GM20431 (cell line): ENCODE results near the gene HSPB6.
"Not testable (repeated sequence)": the region's sequence is repeated elsewhere in the genome, so short reads cannot be mapped to it uniquely, and the experiment has no call there.

Experiments used
- in situ Hi-C: fragments of 300-500 bp; cut with MseI, MboI; formaldehyde crosslinking; loops from one replicate; pipeline ENCODE4 v1.15.0; 2020; ENCODE audit warnings: low sequenced_read_pairs; ENCODE audit not compliant: unreplicated experiment

The HSPB6 gene, protein sequence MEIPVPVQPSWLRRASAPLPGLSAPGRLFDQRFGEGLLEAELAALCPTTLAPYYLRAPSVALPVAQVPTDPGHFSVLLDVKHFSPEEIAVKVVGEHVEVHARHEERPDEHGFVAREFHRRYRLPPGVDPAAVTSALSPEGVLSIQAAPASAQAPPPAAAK

DNA sequence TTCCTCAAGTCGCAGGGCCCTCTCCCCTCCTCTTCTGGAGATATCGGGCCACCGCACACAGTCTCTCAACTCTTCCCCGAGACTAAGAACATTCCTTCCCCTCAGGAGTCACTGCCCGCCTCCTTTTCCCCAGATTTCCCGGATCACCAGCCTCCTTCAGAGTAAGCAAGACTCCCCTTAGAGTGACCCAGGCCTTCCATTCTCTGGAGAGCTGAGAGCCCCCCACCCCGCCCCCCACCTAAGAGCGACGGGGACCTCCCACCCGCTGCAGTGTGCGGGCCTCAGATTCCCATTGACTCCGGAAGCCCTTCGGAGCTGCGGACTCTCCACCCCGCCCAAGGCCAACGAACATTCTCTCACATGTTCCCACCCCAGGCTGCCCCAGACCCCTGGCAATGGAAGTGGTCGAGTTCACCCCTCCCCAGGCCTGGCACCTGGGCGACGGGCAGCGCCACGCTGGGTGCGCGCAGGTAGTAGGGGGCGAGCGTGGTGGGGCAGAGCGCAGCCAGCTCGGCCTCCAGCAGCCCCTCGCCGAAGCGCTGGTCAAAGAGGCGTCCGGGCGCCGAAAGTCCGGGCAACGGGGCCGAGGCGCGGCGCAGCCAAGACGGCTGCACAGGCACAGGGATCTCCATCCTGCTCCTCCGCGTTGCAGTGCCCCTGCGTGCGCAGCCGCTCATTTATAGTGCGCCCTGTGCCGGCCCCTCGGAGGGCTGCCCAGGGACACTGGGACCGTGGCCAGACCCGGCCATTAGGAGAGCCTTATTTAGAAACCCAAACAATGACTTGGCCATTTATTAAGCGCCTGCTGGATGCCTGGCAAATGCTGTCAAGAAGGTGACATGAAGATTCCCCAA lies at the start of gene HSPB6:
Gene HSPB6, minus strand, starts transcription at position 653 of the 854 bp plus-strand sequence. Its CDS starts 21 bp downstream, at position 632.
- in situ Hi-C loops = no loop called here

DNA sequence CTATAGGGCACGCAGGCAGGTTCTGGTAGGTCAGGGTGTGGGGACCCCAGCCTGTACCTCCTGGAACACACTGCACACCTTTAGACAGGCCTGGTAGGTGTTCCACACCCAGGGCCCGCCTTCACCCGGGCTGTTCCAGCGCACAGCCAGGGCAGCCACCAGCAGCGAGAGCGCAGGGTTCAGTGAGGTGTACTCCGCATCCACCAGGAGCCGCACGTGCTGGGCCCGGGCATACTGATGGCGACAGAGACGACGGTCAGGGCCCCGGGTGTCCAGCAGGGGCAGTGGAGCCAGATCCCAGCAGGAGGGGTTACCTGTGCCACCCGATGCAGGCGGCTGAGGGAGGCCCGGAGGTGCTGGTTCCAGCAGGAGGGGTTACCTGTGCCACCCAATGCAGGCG lies 49.8 kb upstream of the HSPB6 start:
- in situ Hi-C loops = no loop called here

DNA sequence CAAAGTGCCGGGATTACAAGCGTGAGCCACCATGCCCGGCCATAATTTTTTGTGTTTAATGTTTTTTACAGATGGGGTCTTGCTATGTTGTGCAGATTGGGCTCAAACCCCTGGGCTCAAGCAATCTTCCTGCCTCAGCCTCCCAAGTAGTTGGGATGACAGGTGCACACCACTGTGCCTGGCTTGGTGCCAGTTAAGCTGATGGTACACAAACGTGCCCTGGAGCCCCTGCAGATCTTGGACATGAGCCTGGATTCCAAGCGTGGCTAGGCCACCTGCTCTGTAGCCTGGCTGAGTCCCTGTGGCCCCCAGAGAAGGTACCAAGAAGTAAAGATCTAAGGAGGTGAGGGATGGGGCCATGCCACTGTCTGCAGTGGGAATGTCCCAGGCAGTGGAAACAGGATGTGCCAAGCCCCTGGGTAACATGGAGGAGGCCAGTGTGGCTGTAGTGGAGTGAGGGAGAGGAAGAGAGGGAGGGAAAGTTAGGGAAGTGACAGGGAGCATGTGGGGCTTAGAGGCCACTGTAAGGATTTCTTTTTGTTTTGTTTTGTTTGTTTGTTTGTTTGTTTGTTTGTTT lies 48.8 kb upstream of the HSPB6 start:
- in situ Hi-C loops = no loop called here

DNA sequence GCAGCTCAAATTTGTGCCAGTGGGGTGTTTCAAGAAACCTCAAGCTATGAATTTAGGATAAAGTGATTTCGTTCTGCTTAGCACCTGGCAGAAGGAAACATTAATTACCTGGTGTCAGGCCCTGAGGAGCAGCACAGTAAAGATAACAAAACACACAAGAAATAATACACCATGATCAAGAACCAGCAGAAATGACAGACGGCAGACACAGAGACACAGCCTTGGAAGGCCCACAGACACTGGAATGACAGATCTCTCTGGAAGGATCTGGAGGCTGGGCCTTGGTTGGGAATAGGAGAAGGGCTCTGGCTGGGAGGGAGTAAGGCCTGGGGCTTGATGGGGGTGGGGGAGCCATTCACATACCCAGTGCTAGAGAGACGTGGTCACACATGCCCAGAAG lies 45.0 kb upstream of the HSPB6 start:
- in situ Hi-C loops = no loop called here

DNA sequence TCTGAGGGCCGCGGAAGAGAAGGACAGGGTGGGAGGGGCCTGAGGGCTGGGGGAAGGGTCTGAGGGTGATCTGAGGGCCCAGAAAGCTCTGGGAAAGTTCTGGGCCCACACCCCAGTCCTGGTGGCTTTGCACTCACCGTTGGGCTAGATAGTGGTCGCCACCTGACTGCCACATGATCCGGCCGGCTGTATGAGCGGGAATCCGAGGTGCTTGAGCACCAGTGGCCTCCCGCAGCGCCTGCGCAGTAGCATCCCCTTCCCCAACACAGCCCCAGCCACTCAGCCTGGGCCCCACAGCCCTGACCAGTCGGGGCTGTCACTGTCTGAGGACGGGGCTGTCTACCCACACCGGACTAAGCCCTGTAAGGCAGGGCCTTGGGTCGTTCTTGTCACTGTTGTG lies 40.8 kb upstream of the HSPB6 start:
- in situ Hi-C loops = no loop called here

DNA sequence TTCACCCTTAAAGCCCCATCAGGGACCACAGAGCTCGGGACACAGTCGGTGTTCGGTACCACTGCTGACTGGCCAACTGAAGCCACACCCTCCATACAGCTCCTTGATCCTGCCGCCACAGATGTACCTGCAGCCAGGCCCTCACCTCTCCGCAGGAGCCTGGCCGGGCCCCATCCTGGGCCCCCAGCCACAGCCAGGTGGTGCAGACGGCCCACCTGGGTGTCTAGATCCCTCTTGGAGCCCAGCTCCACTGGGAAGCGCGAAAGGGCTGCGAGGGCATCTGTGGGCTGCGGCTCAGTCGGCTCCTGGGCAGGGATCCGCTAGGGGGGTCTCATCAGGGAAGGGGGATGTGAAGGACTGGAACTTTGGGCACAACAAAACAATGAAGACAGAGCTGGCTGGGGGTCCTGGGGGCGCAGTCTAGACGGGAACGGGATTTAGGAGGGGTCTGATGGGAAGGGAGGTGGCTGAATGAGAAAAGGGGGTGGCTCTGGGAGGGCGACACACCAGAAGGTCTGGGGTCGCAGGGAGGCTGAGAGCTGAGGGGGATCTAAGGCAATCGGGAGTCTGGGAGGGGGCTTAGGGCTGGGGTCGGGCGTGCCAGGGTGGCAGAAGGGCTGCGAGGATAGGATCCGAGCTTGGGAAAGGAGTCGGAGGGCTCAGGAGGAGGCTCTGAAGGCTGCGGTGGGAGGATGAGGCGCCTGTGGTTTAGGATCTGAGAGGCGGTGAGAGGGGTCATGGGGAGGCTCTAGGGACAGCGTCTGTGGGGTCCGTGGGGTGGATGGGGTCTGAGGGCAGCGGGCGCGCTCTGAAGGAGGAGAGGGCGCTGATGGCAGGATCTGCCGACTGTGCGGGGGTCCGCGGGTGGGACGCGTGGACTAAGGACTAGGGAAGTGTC lies 40.1 kb upstream of the HSPB6 start:
- in situ Hi-C loops = no loop called here

DNA sequence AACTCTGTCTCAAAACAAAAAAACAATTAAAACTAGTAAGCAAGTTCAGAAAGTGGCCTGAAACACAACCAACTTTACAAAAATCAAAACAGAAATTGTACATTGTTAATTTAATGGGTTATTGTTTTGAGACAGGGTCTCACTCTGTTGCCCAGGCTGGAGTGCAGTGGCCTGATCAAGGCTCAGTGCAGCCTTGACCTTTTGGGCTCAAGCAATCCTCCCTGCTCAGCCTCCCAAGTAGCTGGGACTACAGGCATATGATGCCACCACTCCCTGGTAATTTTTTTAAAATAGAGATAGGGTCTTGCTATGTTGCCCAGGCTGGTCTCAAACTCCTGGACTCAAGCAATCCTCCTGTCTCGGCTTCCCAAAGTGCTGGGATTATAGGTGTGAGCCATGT lies 38.7 kb upstream of the HSPB6 start:
- in situ Hi-C loops = not testable (repeated sequence)

DNA sequence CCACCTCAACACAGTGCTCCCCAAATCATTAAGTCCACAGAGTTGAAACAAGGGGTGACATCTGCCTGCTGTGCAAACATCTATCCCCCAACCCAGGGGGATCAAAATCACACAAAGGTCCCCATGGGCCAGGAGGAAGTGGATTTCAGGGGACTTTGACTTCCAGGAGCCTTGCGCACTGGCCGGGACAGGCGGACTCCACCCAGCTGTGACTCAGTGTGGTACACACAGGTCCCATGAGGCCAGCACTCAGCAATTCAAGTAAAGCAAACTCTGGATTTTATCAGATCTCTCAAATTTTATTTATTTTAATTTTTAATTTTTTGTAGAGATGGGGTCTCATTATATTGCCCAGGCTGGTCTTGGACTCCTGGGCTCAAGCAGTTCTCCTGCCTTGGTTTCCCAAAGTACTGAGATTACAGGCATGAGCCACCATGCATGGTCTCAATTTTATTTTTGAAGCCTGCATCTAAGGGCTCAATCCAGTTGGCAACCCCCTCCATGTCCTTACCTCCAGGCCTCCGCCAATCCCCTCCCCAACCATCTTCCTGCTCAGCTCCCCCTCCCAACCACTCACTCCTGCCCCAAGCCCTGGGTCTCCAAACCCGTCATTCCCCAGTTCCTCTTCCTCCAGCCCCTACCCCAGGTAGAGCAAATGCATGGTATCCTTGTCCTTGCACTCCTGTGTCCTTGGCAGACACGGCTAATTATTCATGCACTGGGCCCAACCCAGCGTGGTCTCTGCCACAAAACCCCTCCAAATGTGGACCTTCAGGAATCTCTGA lies 36.7 kb upstream of the HSPB6 start:
- in situ Hi-C loops = no loop called here

DNA sequence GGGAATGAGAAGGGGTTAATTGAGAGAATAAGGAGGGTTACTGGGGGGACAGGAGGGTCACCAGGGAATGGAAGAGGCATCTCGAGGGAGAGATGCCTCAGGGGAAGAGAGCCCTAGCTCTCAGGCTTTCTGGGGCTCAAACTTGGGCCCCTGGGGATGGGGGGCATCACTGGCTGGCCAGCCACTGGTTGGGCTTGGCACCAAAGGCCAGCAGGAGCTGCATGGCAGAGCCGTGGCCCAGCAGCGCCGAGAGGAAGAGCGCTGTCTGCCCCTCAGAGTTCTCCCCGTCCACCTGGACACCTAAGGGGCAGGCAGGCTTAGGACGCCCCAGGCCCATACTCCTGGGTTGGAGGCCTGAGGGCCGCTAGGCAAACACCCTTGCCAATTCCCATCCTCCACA lies 36.1 kb upstream of the HSPB6 start:
- in situ Hi-C loops = no loop called here

DNA sequence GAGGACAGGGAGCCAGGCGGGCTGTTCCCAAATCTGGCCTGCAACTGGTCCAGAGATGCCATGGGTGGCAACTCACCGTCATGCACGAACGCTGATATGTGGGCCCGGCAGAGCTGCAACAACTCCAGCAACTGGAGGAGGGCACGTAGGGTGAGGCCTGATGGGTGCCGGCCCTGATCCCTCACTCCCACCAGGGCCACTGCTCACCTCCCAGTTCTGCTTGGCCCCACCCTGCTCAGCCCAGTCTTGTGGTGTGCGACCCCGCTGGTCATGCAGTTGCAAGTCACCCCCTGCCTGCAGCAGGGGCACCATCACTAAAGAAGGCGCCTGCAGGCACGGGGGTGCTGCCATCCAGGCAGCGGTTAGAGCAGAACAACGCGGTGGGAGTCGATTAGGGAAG lies 35.5 kb upstream of the HSPB6 start:
- in situ Hi-C loops = no loop called here

DNA sequence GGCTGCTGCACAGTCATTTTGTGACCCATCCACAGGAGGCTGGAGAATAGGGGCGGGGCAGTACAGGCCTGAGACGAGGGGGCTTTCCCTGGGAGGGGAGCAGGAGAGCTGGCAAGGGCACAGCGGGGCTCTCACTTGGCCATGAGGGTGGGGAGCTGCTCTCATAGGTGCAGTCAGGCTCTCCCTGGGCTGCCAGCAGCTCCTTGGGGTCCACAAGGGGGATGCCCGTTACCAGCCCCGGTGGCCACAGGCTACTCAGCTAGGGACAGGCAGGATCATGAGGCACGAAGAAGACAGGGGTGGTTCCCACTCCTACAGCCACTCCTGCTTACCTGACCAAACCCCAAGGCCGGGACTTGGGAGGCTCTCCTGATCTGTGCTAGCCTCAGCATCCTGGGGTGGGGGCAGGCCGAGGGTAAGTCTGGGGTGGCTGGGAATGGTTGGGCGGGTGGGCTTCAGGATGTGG lies 35.0 kb upstream of the HSPB6 start:
- in situ Hi-C loops = no loop called here

DNA sequence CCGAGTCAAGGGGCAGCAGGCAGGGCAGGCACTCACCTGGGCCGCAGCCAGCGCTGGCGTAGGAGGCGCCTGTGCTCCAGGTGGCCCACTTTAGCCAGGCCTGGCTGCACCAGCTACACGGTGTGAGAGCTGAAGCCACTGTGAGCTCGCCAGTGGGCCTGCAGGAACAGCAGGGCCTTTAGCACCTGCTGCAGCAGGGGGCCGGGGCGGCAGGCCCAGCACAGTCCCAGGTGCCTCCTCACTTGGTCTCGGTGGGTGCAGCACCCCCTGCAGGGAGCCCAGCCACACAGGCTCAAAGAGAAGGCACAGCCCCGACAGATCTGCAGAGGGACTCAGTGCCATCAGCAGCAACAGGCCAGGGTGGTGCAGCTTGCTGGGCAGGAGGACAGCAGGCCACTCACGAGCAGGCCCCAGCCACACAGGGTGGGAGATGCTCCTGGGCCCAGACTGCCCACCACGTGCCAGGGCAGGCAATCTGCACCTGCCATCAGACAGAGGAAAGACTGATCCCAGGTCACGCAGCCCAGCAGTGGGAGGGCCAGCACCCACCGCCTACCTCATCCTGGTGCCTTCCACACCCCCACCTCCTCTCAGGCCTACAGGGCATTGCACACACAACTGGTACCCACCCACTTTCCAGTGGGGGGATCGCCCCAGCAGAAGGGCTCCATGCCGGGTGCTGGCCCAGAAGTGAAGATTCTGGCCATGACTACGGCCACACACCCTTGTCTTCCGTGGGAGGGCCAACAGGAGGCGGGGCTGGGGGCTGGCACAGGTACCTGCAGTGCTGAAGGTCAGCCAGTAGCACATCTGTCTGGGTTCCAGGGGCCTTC lies 34.4 kb upstream of the HSPB6 start:
- in situ Hi-C loops = no loop called here

DNA sequence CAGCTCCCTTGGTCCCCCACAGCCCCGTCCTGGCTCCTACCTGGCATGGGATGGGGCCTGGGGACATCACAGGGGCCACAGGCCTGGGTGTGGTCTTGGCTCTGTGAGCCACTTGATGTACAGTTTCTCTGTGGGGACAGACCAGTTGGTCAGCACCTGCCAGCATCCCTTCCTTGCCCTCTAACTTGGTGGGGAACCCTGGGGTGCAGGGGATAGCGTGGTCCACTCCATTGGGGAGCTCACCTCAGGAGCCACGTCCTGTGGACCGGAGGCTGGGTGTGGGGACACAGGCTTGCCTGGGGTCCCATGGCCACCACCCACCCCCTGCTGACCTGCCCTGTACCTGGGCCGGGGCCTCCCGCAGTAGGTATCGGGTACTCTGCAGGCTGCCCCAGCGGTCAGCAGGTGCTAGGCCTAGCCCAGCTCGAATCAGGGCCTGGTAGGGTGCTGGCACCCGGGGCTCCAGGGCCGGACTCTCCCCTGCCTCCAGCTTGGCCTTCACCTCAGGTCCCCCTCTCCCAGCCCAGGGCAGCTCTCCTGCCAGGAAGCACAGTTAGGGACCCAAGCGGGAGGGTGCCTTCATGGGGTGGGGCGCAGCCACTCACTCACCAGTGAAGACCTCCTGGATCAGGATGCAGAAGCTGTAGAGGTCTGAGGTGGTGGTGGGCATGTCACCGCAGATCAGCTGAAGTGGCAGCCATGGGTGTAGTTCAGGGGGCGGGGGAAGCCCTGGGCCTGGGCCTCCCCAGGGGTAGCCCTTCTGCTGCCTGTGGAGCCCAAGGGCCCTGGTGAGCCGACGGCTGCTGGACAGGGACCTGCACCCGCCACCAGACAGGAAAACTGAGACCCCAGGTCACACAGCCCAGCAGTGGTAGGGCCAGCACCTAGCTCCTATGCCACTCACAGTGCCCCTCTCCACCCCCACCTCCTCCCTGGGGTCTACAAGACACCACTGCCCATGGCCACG lies 33.4 kb upstream of the HSPB6 start:
- in situ Hi-C loops = no loop called here

DNA sequence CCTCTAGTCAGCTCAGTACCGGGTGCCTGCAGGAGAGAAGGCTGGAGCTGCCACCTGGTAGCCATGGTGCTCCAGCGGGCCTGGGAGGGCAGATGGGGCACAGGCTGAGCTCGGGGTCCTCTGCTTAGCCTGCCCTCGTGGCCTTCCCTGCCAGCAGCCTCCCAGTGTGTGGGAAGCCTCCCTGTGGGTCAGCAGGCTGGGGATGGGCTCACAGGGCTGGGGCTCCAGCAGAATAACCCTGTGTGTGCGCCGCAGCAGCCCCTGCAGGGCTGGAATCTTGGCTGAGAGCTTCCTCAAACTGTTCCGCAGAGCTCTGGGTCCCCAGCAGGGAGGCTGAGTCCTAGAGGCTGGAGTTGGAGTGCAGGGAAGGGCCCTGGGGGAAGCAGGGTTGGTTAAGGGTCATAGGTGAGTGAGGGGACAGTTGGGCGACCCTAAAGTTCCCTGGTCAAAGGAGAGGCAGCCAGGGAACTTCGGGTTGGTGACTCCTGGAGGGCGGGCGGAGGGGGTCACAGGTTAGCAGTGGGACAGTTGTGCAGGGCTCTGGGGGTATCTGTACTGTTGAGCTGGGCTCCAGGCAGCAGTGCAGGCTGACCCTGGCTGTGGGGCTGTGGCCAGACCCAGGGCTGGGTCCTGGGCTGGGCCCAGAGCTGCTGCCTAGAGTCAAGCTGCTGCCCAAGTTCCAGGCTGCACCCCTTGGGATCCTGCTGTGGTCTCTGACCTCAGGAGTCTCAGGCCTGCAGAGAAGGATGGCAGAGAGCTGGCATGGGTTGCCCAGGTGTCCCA lies 32.6 kb upstream of the HSPB6 start:
- in situ Hi-C loops = no loop called here

DNA sequence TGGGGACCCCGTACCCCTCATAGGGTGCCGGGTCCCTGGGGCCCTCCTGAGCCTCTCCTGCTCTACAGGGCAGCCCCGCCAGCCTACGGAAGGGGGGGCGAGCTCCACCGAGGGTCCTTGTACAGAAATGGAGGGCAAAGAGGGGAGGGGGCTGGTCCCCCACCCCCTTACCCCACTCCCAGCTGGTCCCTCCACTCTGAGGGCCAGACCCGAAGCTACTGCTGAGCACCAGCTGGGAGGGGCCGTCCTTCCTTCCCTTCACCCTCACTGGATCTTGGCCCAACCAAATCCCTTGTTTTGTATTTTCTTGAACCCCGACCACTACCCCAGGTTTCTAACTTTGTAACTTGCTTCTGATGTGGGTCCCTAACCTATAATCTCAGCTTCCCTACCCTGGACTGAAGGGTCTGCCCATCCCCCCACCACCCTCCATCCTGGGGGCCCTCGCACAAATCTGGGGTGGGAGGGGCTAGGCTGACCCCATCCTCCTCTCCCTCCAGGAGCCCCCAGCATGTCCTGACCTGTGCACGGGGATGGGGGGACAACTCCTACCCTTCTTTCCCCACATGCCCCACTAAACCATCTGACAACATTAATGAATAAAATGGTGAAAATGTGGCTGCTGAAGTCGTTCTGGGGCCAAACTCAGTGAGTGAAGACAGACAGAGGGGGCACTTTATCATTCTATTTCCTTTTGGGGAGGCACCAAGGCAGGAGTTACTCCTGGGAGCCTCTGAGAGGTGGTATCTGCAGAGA lies 31.6 kb upstream of the HSPB6 start:
- in situ Hi-C loops = no loop called here

DNA sequence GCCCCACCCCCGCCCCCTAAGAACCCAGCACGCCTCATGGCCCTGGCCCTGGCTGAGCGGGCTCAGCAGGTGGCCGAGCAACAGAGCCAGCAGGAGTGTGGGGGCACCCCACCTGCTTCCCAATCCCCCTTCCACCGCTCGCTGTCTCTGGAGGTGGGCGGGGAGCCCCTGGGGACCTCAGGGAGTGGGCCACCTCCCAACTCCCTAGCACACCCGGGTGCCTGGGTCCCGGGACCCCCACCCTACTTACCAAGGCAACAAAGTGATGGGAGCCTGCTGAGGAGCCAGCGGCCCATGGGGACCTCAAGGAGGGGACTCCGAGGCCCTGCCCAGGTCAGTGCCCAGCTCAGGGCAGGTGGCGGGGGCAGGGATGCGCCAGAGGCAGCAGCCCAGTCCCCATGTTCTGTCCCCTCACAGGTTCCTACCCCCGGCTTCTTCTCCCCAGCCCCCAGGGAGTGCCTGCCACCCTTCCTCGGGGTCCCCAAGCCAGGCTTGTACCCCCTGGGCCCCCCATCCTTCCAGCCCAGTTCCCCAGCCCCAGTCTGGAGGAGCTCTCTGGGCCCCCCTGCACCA lies 30.5 kb upstream of the HSPB6 start:
- in situ Hi-C loops = no loop called here
